GM23338 (cell line): Measurements from ENCODE around the gene STON2. TPM values are rescaled to one million over a fixed set of nuclear protein-coding genes. Genes with fewer than 3 reads are reported as not detected.

Source experiments
- ATAC-seq: fragments of 200-7000 bp; cut with Tn5 transposase; 3 replicates; pipeline ENCODE4 v1.9.1; 2020
- DNase-seq: peaks from one replicate; pipeline ENCODE4 v3.0.0-alpha.2; 2015; ENCODE audit warnings: low spot score
- H2AFZ ChIP-seq: fragments of 200-600 bp; sonication (generic); 2 replicates; pipeline ENCODE4 v1.8.0; 2016; ENCODE audit warnings: antibody characterized with exemption, mild to moderate bottlenecking, moderate library complexity
- H3F3A ChIP-seq: fragments of 200-600 bp; sonication (generic); replicated peaks from 2 replicates; pipeline ENCODE4 v1.8.0; 2017; ENCODE audit warnings: antibody characterized with exemption, mixed run types, low read depth
- H3K27ac ChIP-seq: fragments of 200-600 bp; sonication (generic); 2 replicates; pipeline ENCODE4 v1.6.1; 2016; ENCODE audit warnings: low read depth
- H3K27me3 ChIP-seq: fragments of 200-600 bp; sonication (generic); 2 replicates; pipeline ENCODE4 v1.8.0; 2016; ENCODE audit warnings: mild to moderate bottlenecking, mixed run types, moderate library complexity; ENCODE audit not compliant: insufficient read depth
- H3K36me3 ChIP-seq: fragments of 200-600 bp; sonication (generic); 2 replicates; pipeline ENCODE4 v1.8.0; 2016; ENCODE audit warnings: mild to moderate bottlenecking; ENCODE audit not compliant: insufficient read depth
- H3K4me1 ChIP-seq: fragments of 200-600 bp; sonication (generic); 2 replicates; pipeline ENCODE4 v1.8.0; 2016; ENCODE audit warnings: mild to moderate bottlenecking, moderate library complexity; ENCODE audit not compliant: insufficient read depth
- H3K4me2 ChIP-seq: fragments of 200-600 bp; sonication (generic); 2 replicates; pipeline ENCODE4 v1.7.1; 2017; ENCODE audit warnings: mixed run types
- H3K4me3 ChIP-seq: fragments of 200-600 bp; sonication (generic); 2 replicates; pipeline ENCODE4 v1.6.1; 2016; ENCODE audit warnings: mixed run types
- H3K79me2 ChIP-seq: fragments of 200-600 bp; sonication (generic); replicated peaks from 2 replicates; pipeline ENCODE4 v1.8.0; 2017; ENCODE audit warnings: mild to moderate bottlenecking; ENCODE audit not compliant: insufficient read depth
- H3K9me2 ChIP-seq: fragments of 200-600 bp; sonication (generic); 2 replicates; pipeline ENCODE4 v1.8.0; 2017; ENCODE audit not compliant: insufficient read depth
- H4K20me1 ChIP-seq: fragments of 200-600 bp; sonication (generic); replicated peaks from 2 replicates; pipeline ENCODE4 v1.8.0; 2017; ENCODE audit warnings: mild to moderate bottlenecking; ENCODE audit not compliant: insufficient read depth
- H3K27ac Mint-ChIP-seq: 2 replicates; pipeline ENCODE4 v1.8.0; 2020; ENCODE audit warnings: inconsistent platforms, mild to moderate bottlenecking, moderate library complexity, mixed read lengths
- H3K27me3 Mint-ChIP-seq: 3 replicates; pipeline ENCODE4 v1.8.0; 2022; ENCODE audit warnings: low read depth, mild to moderate bottlenecking, moderate library complexity, mixed read lengths, inconsistent platforms; ENCODE audit not compliant: insufficient read depth, poor library complexity
- H3K36me3 Mint-ChIP-seq: 3 replicates; pipeline ENCODE4 v1.8.0; 2021; ENCODE audit warnings: low read depth, mild to moderate bottlenecking, inconsistent platforms, moderate library complexity, mixed read lengths
- H3K4me1 Mint-ChIP-seq: 3 replicates; pipeline ENCODE4 v1.8.0; 2020; ENCODE audit warnings: mild to moderate bottlenecking, inconsistent platforms, mixed read lengths
- H3K4me3 Mint-ChIP-seq: 3 replicates; pipeline ENCODE4 v1.8.0; 2021; ENCODE audit warnings: moderate library complexity, mild to moderate bottlenecking, inconsistent platforms, mixed read lengths
- H3K9me3 Mint-ChIP-seq: 3 replicates; pipeline ENCODE4 v1.8.0; 2020; ENCODE audit warnings: moderate library complexity, mild to moderate bottlenecking, inconsistent platforms, mixed read lengths
- CREB1 ChIP-seq: fragments of 250-450 bp; sonication (Bioruptor Pico); IDR thresholded peaks from 2 replicates; pipeline ENCODE4 v1.5.0; 2020; ENCODE audit warnings: low read depth, mild to moderate bottlenecking, moderate library complexity
- EZH2 ChIP-seq: fragments of 200-600 bp; sonication (generic); IDR thresholded peaks from one replicate; pipeline ENCODE4 v1.8.0; 2017; ENCODE audit warnings: antibody characterized with exemption, mild to moderate bottlenecking, low read depth; ENCODE audit not compliant: unreplicated experiment
- EZH2phosphoT487 ChIP-seq: fragments of 200-600 bp; sonication (generic); IDR thresholded peaks from one replicate; pipeline ENCODE4 v1.8.1; 2018; ENCODE audit warnings: antibody characterized with exemption; ENCODE audit not compliant: unreplicated experiment
- JUNB ChIP-seq: IDR thresholded peaks from one replicate; pipeline ENCODE4 v1.6.1; 2016; ENCODE audit warnings: antibody characterized with exemption; ENCODE audit not compliant: unreplicated experiment
- STAT1 ChIP-seq: IDR thresholded peaks from one replicate; pipeline ENCODE4 v1.6.1; 2016; ENCODE audit warnings: antibody characterized with exemption; ENCODE audit not compliant: unreplicated experiment
- ZNF114 ChIP-seq: fragments of 250-450 bp; sonication (Bioruptor Pico); IDR thresholded peaks from 2 replicates; pipeline ENCODE4 v1.5.0; 2020; ENCODE audit warnings: mild to moderate bottlenecking, moderate library complexity
- polyA plus RNA-seq: library from polyadenylated mRNA; unstranded; fragments of >200 nt; fragmentation: Nextera tagmentation; extraction: Ambion mirVana; gene quantifications from 2 replicates; pipeline ENCODE4 v1.2.1, GENCODE V29; 2016
- total RNA-seq: library from RNA; depleted of rRNA; stranded (reverse); fragments of >200 nt; shearing (Covaris generic); gene quantifications from 2 replicates; pipeline ENCODE4 v1.2.3, GENCODE V29; 2014
- TF ChIP-seq, protein P1 (sequence below), 2 experiments: fragments of 200-600 bp in 1 of 2; sonication (generic) in 1 of 2; conservative IDR thresholded peaks; 2 replicates each; pipeline versions ENCODE4 v1.5.1 to v1.6.1; 2016 to 2017; ENCODE audit warnings: antibody characterized with exemption in 2 of 2, low read depth in 2 of 2, mild to moderate bottlenecking in 2 of 2, moderate library complexity in 1 of 2
- TF ChIP-seq, protein P2 (sequence below): fragments of 250-450 bp; sonication (Bioruptor Pico); IDR thresholded peaks from 2 replicates; pipeline ENCODE4 v1.5.0; 2020; ENCODE audit warnings: mild to moderate bottlenecking, moderate library complexity

Gene STON2
- total and polyA plus RNA-seq, 2 experiments from 2014 or later: 8.2 to 71.0 TPM

DNA sequence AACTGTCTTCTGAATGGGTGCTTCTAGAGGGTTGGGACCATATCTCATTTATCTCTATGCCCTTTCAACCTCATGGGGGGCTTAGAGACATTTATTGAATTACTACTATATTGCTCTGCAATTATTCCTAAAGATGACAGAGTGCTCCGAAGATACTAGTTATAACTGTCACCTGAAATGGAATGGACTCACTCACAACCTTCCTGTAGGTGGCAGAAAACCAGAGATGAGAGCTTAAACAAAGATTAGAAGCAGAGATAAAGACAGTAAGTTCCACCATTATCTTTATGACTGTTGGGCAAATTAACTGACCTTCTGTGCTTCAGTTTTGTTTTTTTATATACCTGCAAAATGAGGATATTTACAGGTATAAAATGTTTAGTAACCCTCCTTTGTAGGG lies 147.8 kb downstream of the STON2 start:
- peak; percentile 33 for DNase-seq
- no peaks in the 10 kb centered on the region; the same call in 1 of the 2 replicates for H3K9me2 ChIP-seq
- Mint-ChIP-seq H3K4me1 (peaks cover 8% of the 10 kb centered on the region), H3K27ac (no peak overlapping the region), H3K27me3 (peaks cover 11% of the 10 kb centered on the region), H3K4me3 (no peak overlapping the region), H3K9me3 (no peaks in the 10 kb centered on the region), H3K36me3 (peaks cover 3% of the 10 kb centered on the region; the same call in 1 of the 3 replicates)
- H3K4me2 ChIP-seq: no peak overlapping the region
- H3K27ac ChIP-seq: no peak overlapping the region
- ATAC-seq: no peak; the same call in 2 of the 3 replicates
- H3K36me3 ChIP-seq: no peaks in the 10 kb centered on the region
- no peaks in the 10 kb centered on the region; the same call in 1 of the 2 replicates for H3K4me1 ChIP-seq
- TF ChIP-seq, protein P1, sequence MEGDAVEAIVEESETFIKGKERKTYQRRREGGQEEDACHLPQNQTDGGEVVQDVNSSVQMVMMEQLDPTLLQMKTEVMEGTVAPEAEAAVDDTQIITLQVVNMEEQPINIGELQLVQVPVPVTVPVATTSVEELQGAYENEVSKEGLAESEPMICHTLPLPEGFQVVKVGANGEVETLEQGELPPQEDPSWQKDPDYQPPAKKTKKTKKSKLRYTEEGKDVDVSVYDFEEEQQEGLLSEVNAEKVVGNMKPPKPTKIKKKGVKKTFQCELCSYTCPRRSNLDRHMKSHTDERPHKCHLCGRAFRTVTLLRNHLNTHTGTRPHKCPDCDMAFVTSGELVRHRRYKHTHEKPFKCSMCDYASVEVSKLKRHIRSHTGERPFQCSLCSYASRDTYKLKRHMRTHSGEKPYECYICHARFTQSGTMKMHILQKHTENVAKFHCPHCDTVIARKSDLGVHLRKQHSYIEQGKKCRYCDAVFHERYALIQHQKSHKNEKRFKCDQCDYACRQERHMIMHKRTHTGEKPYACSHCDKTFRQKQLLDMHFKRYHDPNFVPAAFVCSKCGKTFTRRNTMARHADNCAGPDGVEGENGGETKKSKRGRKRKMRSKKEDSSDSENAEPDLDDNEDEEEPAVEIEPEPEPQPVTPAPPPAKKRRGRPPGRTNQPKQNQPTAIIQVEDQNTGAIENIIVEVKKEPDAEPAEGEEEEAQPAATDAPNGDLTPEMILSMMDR (conservative IDR thresholded peaks at IDR 0.05; ENCODE audit: low read depth in 2 of 2): peak; percentile 42 to 51
- TF ChIP-seq, protein P2, sequence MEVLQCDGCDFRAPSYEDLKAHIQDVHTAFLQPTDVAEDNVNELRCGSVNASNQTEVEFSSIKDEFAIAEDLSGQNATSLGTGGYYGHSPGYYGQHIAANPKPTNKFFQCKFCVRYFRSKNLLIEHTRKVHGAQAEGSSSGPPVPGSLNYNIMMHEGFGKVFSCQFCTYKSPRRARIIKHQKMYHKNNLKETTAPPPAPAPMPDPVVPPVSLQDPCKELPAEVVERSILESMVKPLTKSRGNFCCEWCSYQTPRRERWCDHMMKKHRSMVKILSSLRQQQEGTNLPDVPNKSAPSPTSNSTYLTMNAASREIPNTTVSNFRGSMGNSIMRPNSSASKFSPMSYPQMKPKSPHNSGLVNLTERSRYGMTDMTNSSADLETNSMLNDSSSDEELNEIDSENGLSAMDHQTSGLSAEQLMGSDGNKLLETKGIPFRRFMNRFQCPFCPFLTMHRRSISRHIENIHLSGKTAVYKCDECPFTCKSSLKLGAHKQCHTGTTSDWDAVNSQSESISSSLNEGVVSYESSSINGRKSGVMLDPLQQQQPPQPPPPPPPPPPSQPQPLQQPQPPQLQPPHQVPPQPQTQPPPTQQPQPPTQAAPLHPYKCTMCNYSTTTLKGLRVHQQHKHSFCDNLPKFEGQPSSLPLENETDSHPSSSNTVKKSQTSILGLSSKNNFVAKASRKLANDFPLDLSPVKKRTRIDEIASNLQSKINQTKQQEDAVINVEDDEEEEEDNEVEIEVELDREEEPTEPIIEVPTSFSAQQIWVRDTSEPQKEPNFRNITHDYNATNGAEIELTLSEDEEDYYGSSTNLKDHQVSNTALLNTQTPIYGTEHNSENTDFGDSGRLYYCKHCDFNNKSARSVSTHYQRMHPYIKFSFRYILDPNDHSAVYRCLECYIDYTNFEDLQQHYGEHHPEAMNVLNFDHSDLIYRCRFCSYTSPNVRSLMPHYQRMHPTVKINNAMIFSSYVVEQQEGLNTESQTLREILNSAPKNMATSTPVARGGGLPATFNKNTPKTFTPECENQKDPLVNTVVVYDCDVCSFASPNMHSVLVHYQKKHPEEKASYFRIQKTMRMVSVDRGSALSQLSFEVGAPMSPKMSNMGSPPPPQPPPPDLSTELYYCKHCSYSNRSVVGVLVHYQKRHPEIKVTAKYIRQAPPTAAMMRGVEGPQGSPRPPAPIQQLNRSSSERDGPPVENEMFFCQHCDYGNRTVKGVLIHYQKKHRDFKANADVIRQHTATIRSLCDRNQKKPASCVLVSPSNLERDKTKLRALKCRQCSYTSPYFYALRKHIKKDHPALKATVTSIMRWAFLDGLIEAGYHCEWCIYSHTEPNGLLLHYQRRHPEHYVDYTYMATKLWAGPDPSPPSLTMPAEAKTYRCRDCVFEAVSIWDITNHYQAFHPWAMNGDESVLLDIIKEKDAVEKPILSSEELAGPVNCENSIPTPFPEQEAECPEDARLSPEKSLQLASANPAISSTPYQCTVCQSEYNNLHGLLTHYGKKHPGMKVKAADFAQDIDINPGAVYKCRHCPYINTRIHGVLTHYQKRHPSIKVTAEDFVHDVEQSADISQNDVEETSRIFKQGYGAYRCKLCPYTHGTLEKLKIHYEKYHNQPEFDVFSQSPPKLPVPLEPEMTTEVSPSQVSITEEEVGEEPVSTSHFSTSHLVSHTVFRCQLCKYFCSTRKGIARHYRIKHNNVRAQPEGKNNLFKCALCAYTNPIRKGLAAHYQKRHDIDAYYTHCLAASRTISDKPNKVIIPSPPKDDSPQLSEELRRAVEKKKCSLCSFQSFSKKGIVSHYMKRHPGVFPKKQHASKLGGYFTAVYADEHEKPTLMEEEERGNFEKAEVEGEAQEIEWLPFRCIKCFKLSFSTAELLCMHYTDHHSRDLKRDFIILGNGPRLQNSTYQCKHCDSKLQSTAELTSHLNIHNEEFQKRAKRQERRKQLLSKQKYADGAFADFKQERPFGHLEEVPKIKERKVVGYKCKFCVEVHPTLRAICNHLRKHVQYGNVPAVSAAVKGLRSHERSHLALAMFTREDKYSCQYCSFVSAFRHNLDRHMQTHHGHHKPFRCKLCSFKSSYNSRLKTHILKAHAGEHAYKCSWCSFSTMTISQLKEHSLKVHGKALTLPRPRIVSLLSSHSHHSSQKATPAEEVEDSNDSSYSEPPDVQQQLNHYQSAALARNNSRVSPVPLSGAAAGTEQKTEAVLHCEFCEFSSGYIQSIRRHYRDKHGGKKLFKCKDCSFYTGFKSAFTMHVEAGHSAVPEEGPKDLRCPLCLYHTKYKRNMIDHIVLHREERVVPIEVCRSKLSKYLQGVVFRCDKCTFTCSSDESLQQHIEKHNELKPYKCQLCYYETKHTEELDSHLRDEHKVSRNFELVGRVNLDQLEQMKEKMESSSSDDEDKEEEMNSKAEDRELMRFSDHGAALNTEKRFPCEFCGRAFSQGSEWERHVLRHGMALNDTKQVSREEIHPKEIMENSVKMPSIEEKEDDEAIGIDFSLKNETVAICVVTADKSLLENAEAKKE (CRISPR knock-in tag): no peak
- TF ChIP-seq CREB1 (CRISPR knock-in tag): no peak
- H2AFZ ChIP-seq: no peak overlapping the region
- no peaks in the 10 kb centered on the region for H3K27me3 ChIP-seq
- H3K4me3 ChIP-seq: no peak overlapping the region
- no peaks in the 10 kb centered on the region for H4K20me1 ChIP-seq
- H3F3A ChIP-seq: no peaks in the 10 kb centered on the region
- no peaks in the 10 kb centered on the region for H3K79me2 ChIP-seq

DNA sequence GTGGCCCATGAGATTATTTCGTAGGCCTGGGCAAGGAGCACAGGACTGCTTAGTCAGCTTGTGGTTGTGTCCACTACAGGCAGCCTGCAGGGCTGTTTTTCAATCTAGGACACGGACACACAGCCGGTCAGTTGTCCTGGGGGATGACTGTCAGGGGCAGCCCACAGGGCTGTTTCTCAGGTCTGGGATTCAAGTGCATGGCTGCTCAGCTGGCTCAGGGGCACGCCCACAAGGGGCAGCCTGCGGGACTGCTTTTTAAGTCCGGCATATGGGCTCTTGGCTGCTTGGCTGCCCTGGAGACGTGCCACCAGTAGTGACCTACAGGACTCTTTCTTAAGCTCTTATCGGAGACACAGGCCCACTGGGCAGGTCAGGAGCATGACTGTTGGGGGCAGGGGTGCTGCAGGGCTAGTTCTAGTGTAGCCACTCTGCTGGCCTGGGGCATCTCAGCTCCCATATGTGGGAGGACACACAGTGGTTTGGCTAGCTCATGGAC lies 152.8 kb downstream of the STON2 start:
- H3K27ac Mint-ChIP-seq: no peak overlapping the region
- Histone ChIP-seq H2AFZ (no peak overlapping the region), H3K4me3 (no peak overlapping the region), H3K27me3 (no peaks in the 10 kb centered on the region), H3K9me2 (no peaks in the 10 kb centered on the region), H3K36me3 (no peaks in the 10 kb centered on the region), H3K27ac (no peak overlapping the region), H3K4me1 (no peaks in the 10 kb centered on the region), H3F3A (no peaks in the 10 kb centered on the region), H3K79me2 (no peaks in the 10 kb centered on the region), H3K4me2 (no peak overlapping the region), H4K20me1 (no peaks in the 10 kb centered on the region)
- H3K36me3 Mint-ChIP-seq: peaks cover 18% of the 10 kb centered on the region; the same call in 2 of the 3 replicates
- no peak for ATAC-seq
- DNase-seq: no peak
- H3K27me3 Mint-ChIP-seq: peaks cover 4% of the 10 kb centered on the region
- no peaks in the 10 kb centered on the region for H3K4me1 Mint-ChIP-seq
- peaks cover 32% of the 10 kb centered on the region for H3K9me3 Mint-ChIP-seq
- no peak overlapping the region for H3K4me3 Mint-ChIP-seq
- TF ChIP-seq STAT1 (no peak), EZH2 (no peak), ZNF114 (CRISPR knock-in tag) (no peak), JUNB (no peak), EZH2phosphoT487 (no peak), CREB1 (CRISPR knock-in tag) (no peak)
- TF ChIP-seq, protein P1 (conservative IDR thresholded peaks at IDR 0.05; ENCODE audit: low read depth in 2 of 2): no peak
